ENCODE data around the gene NLRP9.

The NLRP9 gene

GRCh38 chr19:55697069-55697440 is 41.1 kb downstream of the NLRP9 start:
- no peak overlapping the region for H3K9ac ChIP-seq (ENCODE audit: low read length)
- peaks cover 74% of the 10 kb centered on the region for H3K36me3 ChIP-seq (replicated peaks; ENCODE audit: low read depth, low read length)
- H4K20me1 ChIP-seq (ENCODE audit: insufficient read depth, low read length) = peaks cover 2% of the 10 kb centered on the region; the same call in 1 of the 2 replicates
- H3K79me2 ChIP-seq (ENCODE audit: low read length) = no peaks in the 10 kb centered on the region
- H3K27me3 ChIP-seq (ENCODE audit: low read depth, low read length) = no peaks in the 10 kb centered on the region
- TF ChIP-seq, protein P1, sequence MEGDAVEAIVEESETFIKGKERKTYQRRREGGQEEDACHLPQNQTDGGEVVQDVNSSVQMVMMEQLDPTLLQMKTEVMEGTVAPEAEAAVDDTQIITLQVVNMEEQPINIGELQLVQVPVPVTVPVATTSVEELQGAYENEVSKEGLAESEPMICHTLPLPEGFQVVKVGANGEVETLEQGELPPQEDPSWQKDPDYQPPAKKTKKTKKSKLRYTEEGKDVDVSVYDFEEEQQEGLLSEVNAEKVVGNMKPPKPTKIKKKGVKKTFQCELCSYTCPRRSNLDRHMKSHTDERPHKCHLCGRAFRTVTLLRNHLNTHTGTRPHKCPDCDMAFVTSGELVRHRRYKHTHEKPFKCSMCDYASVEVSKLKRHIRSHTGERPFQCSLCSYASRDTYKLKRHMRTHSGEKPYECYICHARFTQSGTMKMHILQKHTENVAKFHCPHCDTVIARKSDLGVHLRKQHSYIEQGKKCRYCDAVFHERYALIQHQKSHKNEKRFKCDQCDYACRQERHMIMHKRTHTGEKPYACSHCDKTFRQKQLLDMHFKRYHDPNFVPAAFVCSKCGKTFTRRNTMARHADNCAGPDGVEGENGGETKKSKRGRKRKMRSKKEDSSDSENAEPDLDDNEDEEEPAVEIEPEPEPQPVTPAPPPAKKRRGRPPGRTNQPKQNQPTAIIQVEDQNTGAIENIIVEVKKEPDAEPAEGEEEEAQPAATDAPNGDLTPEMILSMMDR (IDR thresholded peaks at IDR 0.05; ENCODE audit: low read depth, low read length) = no peak
- TF ChIP-seq EZH2phosphoT487 (IDR thresholded peaks at IDR 0.05; ENCODE audit: low read depth) = no peak
- no peak overlapping the region for H3K4me3 ChIP-seq (ENCODE audit: low read length)
- H3K27ac ChIP-seq (ENCODE audit: low read length) = no peak overlapping the region
- H3K9me3 ChIP-seq (ENCODE audit: insufficient read depth, low read length) = no peaks in the 10 kb centered on the region
- H3K4me2 ChIP-seq (ENCODE audit: low read length) = no peak overlapping the region
- no peaks in the 10 kb centered on the region for H3K4me1 ChIP-seq (ENCODE audit: low read length)
- no peak overlapping the region for H2AFZ ChIP-seq (ENCODE audit: low read depth, low read length)

DNA sequence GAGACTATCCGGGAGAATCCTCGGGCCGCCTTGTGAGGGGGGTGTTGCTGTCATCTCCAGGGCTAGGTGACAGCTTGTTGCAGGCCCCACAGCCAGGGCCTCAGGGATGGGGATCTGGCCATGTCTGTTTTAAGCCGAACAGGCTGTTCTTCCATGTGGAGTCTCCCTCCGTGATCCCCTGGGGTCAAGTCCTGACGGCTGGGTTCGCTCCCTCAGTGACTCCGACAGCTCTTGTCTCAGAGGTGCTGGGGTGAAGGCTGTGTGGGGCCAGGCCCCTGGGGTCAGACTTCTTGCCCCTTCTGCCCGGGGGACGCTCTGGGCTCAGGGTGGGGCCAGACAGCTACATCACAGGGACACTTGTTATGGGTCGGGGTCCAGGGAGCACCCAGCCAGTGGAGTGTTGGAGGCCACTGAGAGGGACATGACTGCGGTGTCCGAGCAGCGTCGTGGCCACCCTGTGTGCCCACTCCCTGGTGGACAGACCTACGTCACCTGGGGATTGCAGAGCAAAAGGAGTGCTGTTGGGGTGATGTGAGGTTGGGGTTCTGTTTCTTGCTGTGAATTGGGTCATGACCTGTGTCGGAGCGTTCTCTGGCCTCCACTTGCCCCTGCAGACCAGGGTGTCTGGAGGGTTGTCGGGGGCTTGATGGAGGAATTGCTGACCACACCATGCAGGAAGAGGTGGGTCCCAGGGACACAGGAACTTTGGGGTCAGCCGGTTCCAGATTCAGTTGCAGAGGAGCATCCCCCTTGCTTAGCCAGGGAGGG is 41.7 kb downstream of the NLRP9 start:
- no peaks in the 10 kb centered on the region for H3K27me3 ChIP-seq (ENCODE audit: low read depth, low read length)
- H3K4me3 ChIP-seq (ENCODE audit: low read length) = no peak overlapping the region
- H3K4me1 ChIP-seq (ENCODE audit: low read length) = no peaks in the 10 kb centered on the region

DNA sequence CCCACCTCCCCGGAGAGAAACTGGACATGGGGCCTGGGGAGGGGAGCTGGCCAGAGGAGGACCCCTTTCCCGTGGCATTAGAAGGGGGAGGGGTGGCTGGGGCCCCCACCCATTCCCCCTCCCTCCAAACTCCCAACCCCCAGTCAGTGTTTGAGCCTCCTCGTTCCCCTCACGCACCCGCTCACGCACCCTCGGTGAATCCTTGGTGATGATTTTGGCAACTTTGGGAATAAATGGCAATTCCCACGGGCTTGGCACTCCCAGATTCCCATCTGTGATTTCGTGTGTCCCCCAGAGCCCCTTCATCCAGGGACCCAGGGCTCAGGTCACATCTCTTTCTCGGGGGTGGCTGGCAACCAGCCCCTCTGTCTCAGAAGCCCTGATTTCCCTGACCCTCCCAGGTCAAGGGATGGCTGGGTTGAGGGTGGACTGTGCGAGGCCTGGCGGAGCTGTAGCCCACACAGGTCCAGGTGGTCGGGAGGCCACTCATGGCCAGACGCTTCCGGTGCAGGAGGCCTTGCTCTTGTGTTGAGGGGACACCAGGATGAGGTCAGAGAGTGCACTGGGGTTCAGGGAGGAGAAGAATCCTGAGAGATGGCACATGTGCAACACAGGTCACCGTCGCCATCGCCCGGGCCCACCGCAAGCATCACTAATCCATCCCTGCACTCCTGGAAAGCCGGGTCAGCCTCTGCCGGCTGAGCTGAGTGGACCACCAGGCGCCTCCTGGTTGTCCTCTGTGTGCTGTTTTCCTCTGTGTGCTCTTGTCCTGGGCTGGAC is 42.5 kb downstream of the NLRP9 start:
- H3K36me3 ChIP-seq (replicated peaks; ENCODE audit: low read depth, low read length) = peaks cover 80% of the 10 kb centered on the region
- peaks cover 6% of the 10 kb centered on the region; the same call in 1 of the 2 replicates for H4K20me1 ChIP-seq (ENCODE audit: insufficient read depth, low read length)
- H3K4me1 ChIP-seq (ENCODE audit: low read length) = no peaks in the 10 kb centered on the region
- no peaks in the 10 kb centered on the region for H3K79me2 ChIP-seq (ENCODE audit: low read length)
- H3K9ac ChIP-seq (ENCODE audit: low read length) = no peak overlapping the region
- H2AFZ ChIP-seq (ENCODE audit: low read depth, low read length) = no peak overlapping the region
- no peak for TF ChIP-seq EZH2phosphoT487 (IDR thresholded peaks at IDR 0.05; ENCODE audit: low read depth)
- TF ChIP-seq, protein P1 (IDR thresholded peaks at IDR 0.05; ENCODE audit: low read depth, low read length) = no peak
- no peaks in the 10 kb centered on the region for H3K27me3 ChIP-seq (ENCODE audit: low read depth, low read length)
- H3K9me3 ChIP-seq (ENCODE audit: insufficient read depth, low read length) = no peaks in the 10 kb centered on the region
- no peak overlapping the region for H3K4me3 ChIP-seq (ENCODE audit: low read length)
- no peak overlapping the region for H3K27ac ChIP-seq (ENCODE audit: low read length)
- no peak overlapping the region for H3K4me2 ChIP-seq (ENCODE audit: low read length)

More for the DNA sequence above, 41.7 kb downstream of the NLRP9 start:
- peaks cover 2% of the 10 kb centered on the region; the same call in 1 of the 2 replicates for H4K20me1 ChIP-seq (ENCODE audit: insufficient read depth, low read length)
- TF ChIP-seq EZH2phosphoT487 (IDR thresholded peaks at IDR 0.05; ENCODE audit: low read depth) = no peak
- TF ChIP-seq, protein P1 (IDR thresholded peaks at IDR 0.05; ENCODE audit: low read depth, low read length) = no peak
- H3K79me2 ChIP-seq (ENCODE audit: low read length) = no peaks in the 10 kb centered on the region
- no peak overlapping the region for H3K9ac ChIP-seq (ENCODE audit: low read length)
- H2AFZ ChIP-seq (ENCODE audit: low read depth, low read length) = no peak overlapping the region
- H3K9me3 ChIP-seq (ENCODE audit: insufficient read depth, low read length) = no peaks in the 10 kb centered on the region
- H3K4me2 ChIP-seq (ENCODE audit: low read length) = no peak overlapping the region
- peaks cover 78% of the 10 kb centered on the region for H3K36me3 ChIP-seq (replicated peaks; ENCODE audit: low read depth, low read length)
- no peak overlapping the region for H3K27ac ChIP-seq (ENCODE audit: low read length)
